ENCODE results near the gene LHB.
A peak's percentile ranks its signal among the peaks of the same experiment; 100 is the strongest.

LHB gene

GRCh38 chr19:49006905-49007304, 10.0 kb downstream of the LHB start:
- no peak for DNase-seq

- no peak for DNase-seq
These were observed 11.8 kb downstream of the LHB start for GRCh38 chr19:49004964-49005614.

- DNase-seq = no peak
These were observed 12.8 kb downstream of the LHB start for GRCh38 chr19:49004133-49004532.

GRCh38 chr19:48999481-49000325, 17.2 kb downstream of the LHB start:
- no peak for DNase-seq

GRCh38 chr19:48997972-48998371, 18.9 kb downstream of the LHB start:
- DNase-seq = no peak

GRCh38 chr19:48994035-48994386, 22.9 kb downstream of the LHB start:
- no peak for DNase-seq

GRCh38 chr19:48993175-48994034, 23.5 kb downstream of the LHB start, which contains the start of the genes GYS1 and RUVBL2:
TSS of gene GYS1 (minus strand) at chr19:48993309. CDS start at chr19:48993112, 197 bp downstream.
TSS of gene RUVBL2 (plus strand) at chr19:48993887. CDS start at chr19:48993912, 25 bp downstream.
- DNase-seq = peak; percentile 97

GRCh38 chr19:48992581-48993174, 24.2 kb downstream of the LHB start:
- no peak for DNase-seq

GRCh38 chr19:48991873-48992580, 24.9 kb downstream of the LHB start:
- no peak for DNase-seq

GRCh38 chr19:48991011-48991609, 25.8 kb downstream of the LHB start:
- no peak for DNase-seq

GRCh38 chr19:48990400-48990799, 26.5 kb downstream of the LHB start:
- DNase-seq = no peak

GRCh38 chr19:48989701-48990291, 27.1 kb downstream of the LHB start:
- DNase-seq = no peak

- no peak for DNase-seq
These were observed 28.0 kb downstream of the LHB start for GRCh38 chr19:48988860-48989259.

- no peak for DNase-seq
These were observed 28.6 kb downstream of the LHB start for GRCh38 chr19:48988286-48988685.

- no peak for DNase-seq
These were observed 29.6 kb downstream of the LHB start for GRCh38 chr19:48987323-48987722.

GRCh38 chr19:48986211-48986610, 30.7 kb downstream of the LHB start:
- no peak for DNase-seq

GRCh38 chr19:48985711-48986110, 31.2 kb downstream of the LHB start:
- DNase-seq = no peak

GRCh38 chr19:48982280-48982679, 34.6 kb downstream of the LHB start:
- DNase-seq = no peak

- DNase-seq = no peak
These were observed 39.8 kb downstream of the LHB start for GRCh38 chr19:48977061-48977460.

GRCh38 chr19:48975947-48976847, 40.7 kb downstream of the LHB start:
- DNase-seq = no peak
